Fibroblast of skin of right quadriceps (primary cell): ENCODE results near the gene LEMD1.
"Not testable (repeated sequence)": the region's sequence is repeated elsewhere in the genome, so short reads cannot be mapped to it uniquely, and the experiment has no call there.

Source experiments
- DNase-seq: peaks from one replicate; pipeline ENCODE4 v3.0.0-alpha.2; 2013

The LEMD1 gene

GRCh38 chr1:205445646-205445935 is 23.7 kb upstream of the LEMD1 start:
- no peak for DNase-seq

- DNase-seq: peak; percentile 57
Observed at GRCh38 chr1:205444931-205445645, 23.2 kb upstream of the LEMD1 start.

- DNase-seq: no peak
Observed at GRCh38 chr1:205444300-205444930, 22.6 kb upstream of the LEMD1 start.

GRCh38 chr1:205443585-205444299 is 21.9 kb upstream of the LEMD1 start:
- DNase-seq: no peak

- DNase-seq: no peak
Observed at GRCh38 chr1:205442051-205442725, 20.3 kb upstream of the LEMD1 start.

GRCh38 chr1:205441716-205442050 is 19.8 kb upstream of the LEMD1 start:
- DNase-seq: no peak

GRCh38 chr1:205441318-205441633 is 19.4 kb upstream of the LEMD1 start:
- DNase-seq: no peak

GRCh38 chr1:205440476-205441317 is 18.8 kb upstream of the LEMD1 start:
- DNase-seq: peak; percentile 53

- DNase-seq: no peak
Observed at GRCh38 chr1:205440121-205440475, 18.2 kb upstream of the LEMD1 start.

GRCh38 chr1:205438213-205439158 is 16.6 kb upstream of the LEMD1 start:
- DNase-seq: peak; percentile 61

- no peak for DNase-seq
Observed at GRCh38 chr1:205437570-205437969, 15.7 kb upstream of the LEMD1 start.

- no peak for DNase-seq
Observed at GRCh38 chr1:205436776-205437410, 15.0 kb upstream of the LEMD1 start.

- DNase-seq: no peak
Observed at GRCh38 chr1:205435578-205436573, 14.0 kb upstream of the LEMD1 start.

GRCh38 chr1:205434738-205435137 is 12.9 kb upstream of the LEMD1 start:
- DNase-seq: no peak

- not testable (repeated sequence) for DNase-seq
Observed at GRCh38 chr1:205432692-205433091, 10.8 kb upstream of the LEMD1 start.

GRCh38 chr1:205432116-205432515 is 10.3 kb upstream of the LEMD1 start:
- DNase-seq: no peak

- DNase-seq: peak; percentile 37
Observed at GRCh38 chr1:205430696-205431305, 8.9 kb upstream of the LEMD1 start.

GRCh38 chr1:205429762-205430695 is 8.2 kb upstream of the LEMD1 start:
- DNase-seq: no peak
